ENCODE data around the gene NPAT.
A peak's percentile ranks its signal among the peaks of the same experiment; 100 is the strongest.

Gene NPAT

DNA sequence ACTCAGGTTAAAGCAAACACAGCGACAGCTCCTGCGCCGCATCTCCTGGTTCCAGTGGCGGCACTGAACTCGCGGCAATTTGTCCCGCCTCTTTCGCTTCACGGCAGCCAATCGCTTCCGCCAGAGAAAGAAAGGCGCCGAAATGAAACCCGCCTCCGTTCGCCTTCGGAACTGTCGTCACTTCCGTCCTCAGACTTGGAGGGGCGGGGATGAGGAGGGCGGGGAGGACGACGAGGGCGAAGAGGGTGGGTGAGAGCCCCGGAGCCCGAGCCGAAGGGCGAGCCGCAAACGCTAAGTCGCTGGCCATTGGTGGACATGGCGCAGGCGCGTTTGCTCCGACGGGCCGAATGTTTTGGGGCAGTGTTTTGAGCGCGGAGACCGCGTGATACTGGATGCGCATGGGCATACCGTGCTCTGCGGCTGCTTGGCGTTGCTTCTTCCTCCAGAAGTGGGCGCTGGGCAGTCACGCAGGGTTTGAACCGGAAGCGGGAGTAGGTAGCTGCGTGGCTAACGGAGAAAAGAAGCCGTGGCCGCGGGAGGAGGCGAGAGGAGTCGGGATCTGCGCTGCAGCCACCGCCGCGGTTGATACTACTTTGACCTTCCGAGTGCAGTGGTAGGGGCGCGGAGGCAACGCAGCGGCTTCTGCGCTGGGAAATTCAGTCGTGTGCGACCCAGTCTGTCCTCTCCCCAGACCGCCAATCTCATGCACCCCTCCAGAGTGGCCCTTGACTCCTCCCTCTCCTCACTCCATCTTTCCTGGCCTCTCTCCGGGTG lies at the start of gene NPAT, which contains the start of gene ATM:
NPAT (minus strand) TSS at position 65 of the 774 bp plus-strand sequence. CDS start 102 bp downstream, outside the sequence.
ATM (plus strand) TSS at position 494 of the 774 bp plus-strand sequence. CDS start 4,558 bp downstream, outside the sequence.
- DNase-seq: peak; percentile 95

DNA sequence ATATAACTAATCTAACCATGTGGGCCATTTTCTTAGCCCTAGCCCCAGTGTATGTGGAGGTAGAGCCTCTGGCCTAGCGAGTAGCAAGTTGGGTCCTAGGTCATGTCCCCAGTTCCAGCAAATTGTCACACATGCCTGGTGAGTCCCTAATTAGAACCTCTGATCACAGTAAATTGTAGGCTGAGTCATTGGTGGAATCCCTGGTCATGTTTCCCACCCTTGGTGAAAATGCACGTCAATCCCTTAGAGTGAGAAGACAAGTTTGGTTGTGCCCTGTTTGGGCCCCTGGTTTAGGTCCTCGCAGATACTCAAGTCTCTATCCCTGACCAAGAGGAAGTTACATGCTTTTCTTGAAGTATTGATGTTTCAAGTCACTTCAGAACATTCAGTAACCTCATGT lies 47.1 kb upstream of the NPAT start:
- DNase-seq: no peak

DNA sequence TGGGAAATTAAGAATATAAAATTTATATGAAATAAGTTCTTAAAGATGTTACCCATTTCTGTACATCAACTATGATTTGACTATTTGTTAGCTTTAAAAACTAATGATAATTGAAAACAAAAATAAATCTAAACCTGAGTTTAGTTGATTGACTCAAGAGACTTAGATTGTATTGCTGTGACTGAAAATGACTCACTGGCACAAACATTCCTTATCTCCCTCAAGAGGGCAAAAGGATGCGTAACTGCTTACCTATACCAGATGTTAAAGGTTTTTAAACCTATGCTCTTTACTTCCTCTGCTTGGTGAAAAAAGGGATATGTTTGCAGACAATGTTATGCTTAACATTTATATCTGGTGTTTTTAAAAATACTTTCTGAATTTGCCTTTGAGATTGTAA lies 30.7 kb upstream of the NPAT start:
- DNase-seq: no peak

DNA sequence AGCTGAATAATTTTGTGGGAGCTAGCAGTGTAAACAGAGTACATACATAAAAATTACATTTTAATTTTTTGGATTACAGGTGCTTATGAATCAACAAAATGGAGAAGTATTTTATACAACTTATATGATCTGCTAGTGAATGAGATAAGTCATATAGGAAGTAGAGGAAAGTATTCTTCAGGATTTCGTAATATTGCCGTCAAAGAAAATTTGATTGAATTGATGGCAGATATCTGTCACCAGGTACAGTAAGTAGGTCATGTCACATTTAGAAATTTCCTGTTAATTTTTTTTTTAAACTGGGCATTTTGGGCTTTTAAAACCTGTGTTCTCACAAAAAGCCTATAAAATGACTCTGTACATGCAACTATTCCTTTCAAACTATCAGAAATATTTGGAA lies 24.4 kb upstream of the NPAT start:
- DNase-seq: no peak

DNA sequence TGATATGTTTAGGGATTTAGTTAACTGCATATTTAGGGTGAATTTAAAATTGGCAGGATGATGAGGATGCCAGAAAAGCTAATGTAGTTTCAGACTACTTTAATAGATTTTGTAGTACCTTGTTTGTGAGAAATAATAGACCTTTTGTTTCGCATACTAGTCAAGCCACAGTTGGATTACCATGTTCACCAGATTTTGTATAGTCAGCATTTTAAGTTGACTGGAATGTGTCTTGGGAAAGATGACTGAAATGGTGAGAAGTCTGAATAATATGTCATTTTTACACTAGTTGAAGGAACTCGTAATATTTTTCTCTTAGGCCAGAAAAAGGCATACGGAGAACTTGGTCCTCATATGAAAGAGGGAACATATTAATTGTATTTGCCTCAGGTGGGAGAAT lies 23.9 kb upstream of the NPAT start:
- no peak for DNase-seq

DNA sequence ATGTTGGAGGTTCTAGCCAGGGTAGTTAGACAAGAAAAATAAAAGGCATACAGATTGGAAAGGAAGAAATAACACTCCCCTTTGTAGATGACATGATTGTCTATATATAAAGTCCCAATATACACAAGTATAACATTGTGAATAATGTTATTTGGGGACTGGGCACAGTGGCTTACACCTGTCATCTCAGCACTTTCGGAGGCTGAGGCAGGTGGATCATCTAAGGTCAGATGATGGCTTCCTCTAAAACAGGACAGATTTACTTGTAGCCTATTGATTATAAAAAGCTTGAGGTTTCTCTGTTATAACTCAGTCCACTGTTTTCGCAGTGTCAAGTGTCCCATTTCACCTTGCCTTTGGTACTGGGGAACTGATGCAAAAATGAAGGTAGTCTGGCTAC lies 20.0 kb upstream of the NPAT start:
- DNase-seq: no peak

DNA sequence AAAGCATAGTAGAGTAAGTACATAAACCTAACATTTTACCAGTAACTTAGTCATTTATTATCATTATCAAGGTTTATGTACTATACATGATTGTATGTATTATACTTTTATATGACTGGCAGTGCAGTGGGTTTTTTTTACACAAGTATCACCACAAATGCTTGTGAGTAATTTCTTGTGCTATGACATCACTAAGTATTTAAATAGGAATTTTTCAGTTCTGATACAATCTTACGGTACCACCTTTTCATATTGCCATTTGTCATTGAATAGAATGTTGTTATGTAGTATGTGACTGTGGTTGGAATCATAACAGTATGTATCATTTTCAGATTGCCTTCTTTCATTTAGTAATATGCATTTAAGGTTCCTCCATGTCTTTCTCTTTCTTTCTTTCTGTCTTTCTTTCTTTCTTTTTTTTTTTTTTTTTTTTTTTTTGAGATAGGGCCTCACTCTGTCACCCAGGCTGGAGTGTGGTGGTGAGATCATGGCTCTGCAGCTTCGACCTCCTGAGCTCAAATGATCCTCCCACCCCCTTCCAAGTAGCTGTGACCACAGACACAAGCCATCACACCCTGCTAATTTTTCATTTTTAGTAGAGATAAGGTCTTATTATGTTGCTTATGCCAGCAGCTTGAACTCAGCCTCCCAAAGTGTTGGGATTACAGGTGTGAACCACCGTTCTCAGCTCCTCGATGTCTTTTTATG lies 19.0 kb upstream of the NPAT start:
- no peak for DNase-seq

DNA sequence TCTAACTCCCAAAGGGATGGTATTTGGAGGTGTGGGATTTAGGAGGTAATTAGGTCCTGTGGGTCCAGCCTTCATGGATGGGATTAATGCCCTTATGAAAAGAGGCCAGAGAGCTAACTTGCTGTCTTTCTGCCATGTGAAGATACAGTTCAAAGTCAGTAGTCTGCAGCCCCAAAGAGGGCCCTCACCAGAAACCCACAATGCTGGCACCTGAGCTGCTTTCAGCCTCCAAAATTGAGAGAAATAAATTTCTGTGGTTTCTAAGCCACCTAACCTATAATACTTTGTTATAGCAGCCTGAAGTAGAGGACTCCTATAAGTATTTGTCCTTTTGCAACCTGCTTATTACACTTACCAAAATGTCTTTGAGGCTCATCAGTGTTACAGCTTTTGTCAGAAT lies 16.6 kb upstream of the NPAT start:
- DNase-seq: no peak

DNA sequence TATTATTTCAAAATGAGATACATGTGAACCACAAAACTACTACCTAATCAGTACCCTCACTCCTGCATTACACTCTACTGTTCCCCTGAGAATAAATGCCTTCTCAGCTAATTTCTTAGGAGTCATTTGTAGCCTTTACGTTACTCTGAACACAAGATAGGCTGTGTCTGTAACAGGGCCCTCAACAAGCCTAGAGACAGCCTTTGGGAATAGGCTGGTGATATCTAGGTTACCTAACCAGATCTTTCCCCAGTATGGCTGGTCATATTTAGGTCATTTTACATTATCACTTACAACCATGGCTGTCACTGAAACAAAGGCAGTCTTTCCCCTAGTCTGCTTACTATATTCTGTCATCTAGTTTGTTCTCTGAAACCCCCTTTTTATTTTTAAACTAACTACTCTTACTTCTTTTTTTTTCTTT lies 14.6 kb upstream of the NPAT start:
- DNase-seq: no peak

DNA sequence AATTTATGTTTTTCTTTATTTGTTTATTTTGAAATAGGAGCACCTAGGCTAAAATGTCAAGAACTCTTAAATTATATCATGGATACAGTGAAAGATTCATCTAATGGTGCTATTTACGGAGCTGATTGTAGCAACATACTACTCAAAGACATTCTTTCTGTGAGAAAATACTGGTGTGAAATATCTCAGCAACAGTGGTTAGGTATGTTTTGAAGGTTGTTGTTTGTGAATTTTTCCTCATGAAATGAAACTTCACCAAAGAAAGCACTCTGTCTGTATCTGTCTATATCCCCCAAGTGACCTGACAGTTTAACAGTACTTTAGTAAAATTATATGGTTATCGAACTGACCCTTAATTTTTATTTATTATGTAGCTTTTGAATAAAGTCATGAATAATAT lies 13.2 kb upstream of the NPAT start:
- DNase-seq: no peak

DNA sequence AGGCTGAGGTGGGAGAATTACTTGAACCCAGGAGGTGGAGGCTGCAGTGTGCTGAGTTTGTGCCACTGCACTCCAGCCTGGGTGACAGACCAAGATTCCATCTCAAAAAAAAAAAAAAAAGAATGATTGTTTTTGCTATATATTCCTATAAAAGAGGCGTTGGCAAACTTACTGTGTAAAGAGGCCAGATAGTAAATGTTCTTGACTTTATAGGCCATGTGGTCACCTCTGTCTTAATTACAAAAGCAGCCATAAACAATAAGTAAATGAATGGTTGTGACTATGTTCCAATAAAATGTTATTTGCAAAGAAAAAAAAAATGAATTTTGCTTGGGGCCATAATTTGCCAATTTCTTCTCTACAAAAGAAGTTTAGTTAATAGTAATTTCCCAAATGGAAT lies 12.8 kb upstream of the NPAT start:
- DNase-seq: no peak

DNA sequence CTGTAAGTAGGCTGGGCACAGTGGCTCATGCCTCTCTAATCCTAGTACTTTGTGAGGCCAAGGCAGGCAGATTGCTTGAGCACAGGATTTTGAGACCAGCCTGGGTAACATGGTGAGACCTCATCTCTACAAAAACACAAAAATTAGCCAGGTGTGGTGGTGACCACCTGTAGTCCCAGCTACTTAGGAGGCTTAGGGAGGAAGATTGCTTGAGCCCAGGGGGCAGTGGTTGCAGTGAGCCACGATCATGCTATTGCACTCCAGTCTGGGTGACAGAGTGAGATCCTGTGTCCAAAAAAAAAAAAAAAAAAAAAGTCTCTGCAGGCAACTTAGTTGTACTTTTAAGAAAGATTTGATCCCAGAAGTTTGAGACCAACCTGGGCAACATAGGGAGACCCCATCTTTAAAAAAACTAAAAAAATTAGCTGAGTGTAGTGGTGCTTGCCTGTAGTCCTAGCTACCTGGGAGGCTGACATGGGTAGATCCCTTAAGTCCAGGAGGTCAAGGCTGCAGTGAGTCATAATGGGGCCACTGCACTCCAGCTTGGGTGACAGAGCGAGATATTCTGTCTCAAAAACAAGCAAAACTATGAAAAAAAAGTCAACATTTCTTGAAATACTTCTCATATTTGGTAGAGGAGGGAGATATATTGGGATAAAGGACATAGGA lies 11.0 kb upstream of the NPAT start:
- no peak for DNase-seq

DNA sequence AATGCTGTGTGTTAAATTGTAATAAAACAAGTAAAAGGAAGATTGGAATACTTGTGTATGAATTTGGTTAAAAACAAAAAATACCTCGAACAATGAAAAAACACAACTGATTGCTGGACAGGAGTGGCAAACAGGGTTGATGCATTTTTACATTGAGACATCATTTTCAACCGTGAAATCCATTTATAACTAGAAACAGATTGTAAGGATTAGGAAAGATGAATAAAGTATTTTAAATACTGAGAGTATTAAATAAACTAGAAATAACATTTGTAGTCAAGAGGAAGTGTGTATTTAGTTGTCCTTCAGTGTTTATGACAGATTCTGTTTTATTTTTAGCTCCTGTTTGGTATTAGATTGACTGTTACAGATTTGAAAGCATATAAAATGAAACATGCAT lies 5.8 kb upstream of the NPAT start:
- no peak for DNase-seq

DNA sequence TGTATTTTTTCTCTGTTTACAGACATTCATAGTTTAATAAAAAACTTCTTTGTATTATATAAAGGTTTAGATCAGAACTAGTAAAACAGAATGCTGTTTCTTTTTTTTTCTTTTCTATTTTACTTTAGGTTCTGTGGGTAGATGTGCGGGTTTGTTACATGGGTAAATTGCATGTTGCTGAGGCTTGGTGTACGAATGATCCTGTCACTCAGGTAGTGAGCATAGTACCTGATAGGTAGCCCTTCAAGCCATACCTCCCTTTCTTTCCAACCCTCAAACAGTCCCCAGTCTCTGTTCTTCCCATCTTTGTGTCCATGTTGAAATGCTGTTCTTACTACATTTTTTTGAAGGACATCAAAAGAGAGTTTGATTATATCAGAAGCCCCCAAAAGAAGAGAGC lies 3.6 kb upstream of the NPAT start:
- no peak for DNase-seq

DNA sequence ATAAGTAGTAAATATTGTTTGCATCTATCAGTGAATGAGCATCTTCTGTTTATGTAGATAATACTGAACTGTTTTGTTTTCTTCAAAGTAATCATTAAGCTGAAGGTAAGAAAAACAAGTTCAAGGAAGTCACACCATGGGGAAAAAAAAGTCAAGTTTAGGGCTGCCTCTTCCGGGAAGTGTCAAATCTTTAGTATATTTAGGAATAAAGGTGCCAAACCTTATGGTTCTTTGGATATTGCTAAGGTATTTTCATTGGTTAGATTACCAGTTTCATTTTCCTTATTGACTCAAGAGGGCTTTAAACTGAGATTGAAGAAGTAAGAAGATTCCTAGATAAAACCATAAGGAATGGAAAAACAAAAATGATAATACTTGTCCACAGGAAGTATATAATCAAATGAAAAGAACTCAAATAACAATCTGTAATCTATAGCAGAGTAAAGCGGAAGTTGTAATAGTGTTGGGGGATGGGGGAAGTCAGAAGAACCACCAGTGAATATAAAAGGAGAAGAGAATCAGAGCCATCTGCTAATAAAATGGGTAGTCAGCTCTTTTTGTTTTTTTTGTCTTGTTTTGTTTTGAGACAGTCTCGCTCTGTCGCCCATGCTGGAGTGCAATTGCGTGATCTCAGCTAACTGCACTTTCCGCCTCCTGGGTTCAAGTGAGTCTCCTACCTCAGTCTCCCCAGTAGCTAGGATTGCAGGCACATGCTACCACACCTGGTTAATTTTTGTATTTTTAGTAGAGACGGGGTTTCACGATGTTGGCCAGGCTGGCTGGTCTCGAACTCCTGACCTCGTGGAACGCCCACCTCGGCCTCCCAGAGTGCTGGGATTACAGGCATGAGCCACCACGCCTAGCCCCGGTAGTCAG lies 2.7 kb upstream of the NPAT start:
- no peak for DNase-seq

DNA sequence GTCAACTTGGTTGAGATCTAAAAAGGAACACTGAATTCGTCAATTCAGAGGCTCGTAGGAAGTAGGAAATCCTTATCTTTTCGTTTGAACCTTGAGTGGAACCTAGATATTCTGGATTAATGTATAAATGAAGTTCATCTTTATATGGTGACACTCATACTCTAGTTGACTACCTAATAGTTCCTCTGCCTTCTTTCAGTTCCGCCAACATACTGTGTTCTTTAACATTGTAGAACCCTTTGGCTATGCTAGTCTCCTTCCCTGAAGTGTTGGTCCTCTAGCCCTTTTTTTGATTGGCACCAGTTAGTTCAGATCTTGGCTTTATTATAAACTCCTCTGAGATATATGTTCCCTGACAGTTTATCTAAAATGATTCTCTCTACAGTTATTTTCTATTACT lies 1.9 kb upstream of the NPAT start:
- no peak for DNase-seq

DNA sequence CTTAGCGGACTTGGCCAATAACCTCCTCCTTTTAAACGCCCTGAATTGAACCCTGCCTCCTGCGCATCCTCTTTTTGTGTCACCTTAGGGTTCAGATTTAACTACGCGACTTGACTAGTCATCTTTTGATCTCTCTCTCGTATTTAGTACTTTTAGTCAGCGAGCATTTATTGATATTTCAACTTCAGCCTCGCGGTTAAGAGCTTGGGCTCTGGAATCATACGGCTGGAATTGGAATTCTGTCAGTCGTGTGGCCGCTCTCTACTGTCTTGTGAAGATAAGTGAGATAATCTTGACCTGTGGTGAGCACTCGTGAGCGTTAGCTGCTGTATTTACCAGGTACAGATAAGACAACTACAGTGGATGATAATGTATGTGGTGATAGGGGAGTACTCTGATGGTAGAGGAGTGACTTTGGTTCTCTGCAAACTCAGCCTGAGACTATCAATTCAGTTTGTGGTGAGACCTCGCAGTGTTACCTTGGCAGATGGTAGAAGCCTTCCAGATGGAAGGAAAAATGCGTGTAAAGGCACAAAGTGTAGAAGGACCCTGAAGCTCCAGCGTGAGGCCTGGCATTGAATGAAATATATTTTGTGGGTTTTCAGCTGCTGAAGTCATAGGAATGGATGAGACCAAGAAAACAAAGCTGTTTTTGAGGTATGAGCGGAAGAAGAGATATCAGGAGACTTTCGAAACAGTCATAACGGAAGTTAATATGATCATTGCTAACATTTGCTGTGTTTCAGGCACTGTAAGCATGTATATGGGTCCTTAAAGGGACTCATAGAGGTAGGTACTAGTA lies 1.1 kb upstream of the NPAT start:
- no peak for DNase-seq

DNA sequence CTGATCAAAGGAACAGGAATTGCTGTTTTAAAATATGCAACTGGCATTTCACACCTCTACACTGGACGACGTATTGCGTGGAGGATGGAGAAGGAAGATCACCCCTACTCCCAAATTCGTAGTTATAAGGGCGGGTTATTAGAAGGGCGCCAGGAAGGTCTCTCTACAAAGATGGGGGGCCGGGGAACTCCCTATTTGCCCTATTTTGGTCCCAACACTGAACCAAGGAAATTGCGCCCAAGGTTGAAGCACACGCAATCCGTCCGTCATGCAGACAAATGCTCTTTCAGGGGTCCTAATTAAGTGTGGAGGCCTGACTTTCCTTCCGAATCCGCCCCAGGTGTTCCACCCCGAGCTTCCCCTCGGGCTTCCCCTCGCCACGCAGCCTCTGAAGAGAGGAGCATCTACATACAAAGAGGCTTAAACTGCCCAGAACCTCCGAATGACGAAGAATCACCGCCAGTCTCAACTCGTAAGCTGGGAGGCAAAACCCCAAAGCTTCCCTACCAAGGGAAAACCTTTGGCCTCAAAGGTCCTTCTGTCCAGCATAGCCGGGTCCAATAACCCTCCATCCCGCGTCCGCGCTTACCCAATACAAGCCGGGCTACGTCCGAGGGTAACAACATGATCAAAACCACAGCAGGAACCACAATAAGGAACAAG lies 396 bp downstream of the NPAT start:
- DNase-seq: no peak

DNA sequence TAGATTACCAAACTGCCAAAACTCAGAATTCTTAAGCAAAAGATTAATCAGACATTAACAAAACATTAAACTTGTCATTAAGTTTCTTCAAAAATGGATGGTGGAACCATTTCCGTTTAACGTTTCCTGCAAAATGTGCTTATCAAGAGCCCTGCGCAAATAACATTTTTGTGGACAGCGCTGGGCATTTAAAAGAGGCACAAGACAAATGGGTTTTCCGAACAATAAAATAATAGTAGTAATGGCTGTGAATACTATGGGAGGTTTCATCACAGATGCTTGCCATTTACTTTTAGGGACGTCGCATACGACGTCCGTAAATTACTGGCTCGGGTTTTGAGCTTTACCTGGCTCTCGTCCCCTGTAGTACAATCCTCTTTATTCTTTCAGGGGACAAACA lies 1.1 kb downstream of the NPAT start:
- DNase-seq: no peak

DNA sequence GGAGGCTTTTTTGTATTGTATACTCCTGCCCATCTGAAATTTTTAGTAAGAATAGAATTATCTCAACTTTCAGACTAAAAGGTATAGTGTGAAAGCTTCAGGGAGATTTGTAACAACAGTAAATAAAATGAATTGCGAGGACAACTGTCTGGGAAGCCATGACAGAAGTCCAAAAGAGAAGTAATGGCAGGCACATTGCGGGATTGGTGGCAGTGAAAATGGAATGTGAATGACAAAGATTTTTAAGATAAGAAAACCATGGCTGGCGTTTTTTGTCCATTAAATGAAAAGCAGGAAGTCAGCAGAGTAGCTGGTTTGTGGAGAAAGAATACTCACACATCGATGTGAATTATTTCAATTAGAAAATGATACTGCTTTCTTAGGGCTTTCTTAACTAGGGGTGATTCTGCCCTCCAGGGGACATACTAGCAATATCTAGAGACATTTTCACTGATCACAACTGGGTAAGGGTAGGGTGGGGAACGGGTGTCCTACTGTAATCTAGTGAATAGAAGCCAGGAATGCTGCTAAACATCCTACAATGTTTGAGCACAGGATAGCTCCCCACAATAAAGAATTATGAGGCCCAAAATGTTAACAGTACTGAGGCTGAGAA lies 1.6 kb downstream of the NPAT start:
- no peak for DNase-seq

Measured in T1000 (cell line).